ENCODE results near the gene RHOG. TPM values are rescaled to one million over a fixed set of nuclear protein-coding genes. Genes with fewer than 3 reads are reported as not detected.
"Not testable (repeated sequence)": the region's sequence is repeated elsewhere in the genome, so short reads cannot be mapped to it uniquely, and the experiment has no call there.

RHOG gene
- total RNA-seq, 2 donors from 2014 or later = 31.1 to 33.3 TPM

DNA sequence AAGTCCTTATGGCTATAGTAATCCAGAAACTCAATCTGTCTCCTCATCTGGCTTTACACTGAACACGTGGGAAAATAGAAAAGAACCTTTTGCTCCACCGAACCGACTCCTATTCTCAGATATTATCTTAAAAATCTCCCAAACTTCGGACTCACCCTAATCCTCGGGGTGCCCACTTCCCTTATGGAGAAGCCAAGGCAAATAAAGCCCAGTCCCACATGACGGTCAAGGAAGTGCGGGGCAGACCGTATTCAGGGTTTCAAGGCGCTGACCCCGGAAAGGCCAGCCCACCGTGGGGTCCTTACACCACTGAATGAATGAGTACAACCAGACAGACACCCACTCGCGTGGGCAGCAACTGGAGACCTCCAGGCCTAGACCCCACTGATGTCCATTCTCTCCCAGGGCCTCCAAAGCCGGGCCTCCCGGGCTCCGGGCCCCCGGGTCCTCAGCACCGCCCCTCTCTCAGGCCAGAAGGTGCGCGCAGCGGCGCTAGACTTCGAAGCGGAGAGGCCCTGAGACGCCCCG lies 43.9 kb downstream of the RHOG start:
- intact Hi-C loops (cut with DNase I) = no loop called here
- peak; percentile 40 to 60 for ATAC-seq

DNA sequence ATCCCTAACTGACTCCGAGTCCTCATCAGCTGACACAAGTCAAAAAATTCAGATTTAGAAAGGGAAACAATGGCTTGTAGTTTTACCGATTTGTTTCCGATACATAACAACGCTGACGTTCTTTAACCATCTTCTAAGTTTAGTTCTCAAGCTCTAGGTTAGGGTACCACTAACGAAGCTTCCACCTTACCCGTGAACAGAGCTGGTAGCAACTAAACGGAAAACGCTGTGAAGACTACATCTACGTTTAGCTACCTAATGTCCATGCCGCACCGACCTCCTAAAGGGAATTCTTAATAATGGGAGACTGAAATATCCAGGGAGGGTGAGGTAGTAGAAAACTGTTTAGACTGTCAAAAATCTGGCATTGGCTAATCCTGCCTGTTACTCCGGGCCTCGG lies 44.4 kb downstream of the RHOG start:
- ATAC-seq = no peak
- intact Hi-C loops (cut with DNase I) = no loop called here
- DNase-seq = no peak

More for the DNA sequence above, 43.9 kb downstream of the RHOG start:
- no peak for DNase-seq

DNA sequence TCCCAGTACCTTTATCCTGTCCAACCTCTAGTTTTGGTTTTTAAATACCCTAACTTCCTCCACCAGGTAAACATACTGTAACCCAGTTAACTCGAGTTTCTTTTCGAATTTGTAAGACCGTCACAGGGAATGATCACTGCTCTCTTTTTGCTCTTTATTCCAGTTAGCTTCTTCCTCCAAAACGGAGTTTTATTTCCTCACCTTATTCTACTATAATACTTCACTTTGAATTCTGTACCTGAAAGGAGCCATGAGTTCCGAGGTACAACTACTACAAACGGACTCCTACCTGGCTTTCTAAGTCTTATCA lies 44.8 kb downstream of the RHOG start:
- intact Hi-C loops (cut with DNase I) = no loop called here
- no peak for DNase-seq

DNA sequence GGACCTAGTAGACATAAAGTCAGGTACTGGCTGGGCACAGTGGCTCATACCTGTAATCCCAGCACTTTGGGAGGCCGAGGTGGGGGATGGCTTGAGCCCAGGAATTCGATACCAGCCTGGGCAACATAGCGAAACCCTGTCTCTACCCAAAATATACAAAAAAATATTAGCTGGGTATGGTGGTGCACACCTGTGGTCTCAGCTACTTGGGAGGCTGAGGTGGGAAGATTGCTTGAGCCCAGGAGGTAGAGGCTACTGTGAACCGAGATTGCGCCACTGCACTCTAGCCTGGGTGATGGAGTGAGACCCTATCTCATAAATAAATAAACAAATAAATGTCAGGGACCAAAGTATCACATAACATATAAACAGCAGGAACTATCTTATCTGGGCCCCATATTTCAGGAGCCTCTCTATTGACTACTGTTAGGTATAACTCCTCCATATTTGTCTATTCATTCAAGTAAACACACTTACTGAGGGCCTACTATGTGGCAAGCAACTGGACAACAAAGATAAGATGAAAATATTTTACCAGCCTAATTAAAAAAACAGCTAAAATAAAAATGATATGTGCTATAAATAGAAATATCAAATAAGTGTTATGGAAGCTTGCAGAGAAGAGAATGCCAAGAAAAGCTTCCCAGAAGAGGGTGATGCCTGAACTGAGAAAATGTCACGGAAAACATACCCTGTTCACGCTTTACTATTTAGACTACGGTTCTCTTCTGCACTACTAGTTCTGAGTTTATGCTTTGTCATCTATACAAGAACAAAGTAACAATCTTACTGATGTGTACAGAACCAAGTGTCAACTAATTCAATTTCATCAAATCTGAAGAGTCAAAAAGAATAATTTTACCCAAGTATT lies 45.4 kb downstream of the RHOG start:
- ATAC-seq = no peak
- DNase-seq = no peak
- intact Hi-C loops (cut with DNase I) = no loop called here

More for the DNA sequence above, 44.8 kb downstream of the RHOG start:
- no peak for ATAC-seq

DNA sequence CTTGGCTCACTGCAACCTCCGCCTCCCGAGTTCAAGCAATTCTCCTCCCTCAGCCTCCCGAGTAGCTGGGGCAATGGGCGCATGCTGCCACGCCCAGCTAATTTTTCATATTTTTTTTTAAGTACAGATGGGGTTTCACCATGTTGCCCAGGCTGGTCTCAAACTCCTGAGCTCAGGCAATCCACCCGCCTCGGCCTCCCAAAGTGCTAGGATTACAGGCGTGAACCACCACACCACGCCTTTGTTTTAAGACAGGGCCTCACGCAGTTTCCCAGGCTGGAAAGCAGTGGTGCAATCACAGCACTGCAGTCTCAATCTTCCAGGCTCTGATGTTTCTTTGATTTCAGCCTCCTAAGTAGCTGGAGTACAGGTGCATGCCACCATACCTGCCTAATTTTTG lies 46.4 kb downstream of the RHOG start:
- ATAC-seq; intact Hi-C loops (cut with DNase I); DNase-seq: not testable (repeated sequence)

DNA sequence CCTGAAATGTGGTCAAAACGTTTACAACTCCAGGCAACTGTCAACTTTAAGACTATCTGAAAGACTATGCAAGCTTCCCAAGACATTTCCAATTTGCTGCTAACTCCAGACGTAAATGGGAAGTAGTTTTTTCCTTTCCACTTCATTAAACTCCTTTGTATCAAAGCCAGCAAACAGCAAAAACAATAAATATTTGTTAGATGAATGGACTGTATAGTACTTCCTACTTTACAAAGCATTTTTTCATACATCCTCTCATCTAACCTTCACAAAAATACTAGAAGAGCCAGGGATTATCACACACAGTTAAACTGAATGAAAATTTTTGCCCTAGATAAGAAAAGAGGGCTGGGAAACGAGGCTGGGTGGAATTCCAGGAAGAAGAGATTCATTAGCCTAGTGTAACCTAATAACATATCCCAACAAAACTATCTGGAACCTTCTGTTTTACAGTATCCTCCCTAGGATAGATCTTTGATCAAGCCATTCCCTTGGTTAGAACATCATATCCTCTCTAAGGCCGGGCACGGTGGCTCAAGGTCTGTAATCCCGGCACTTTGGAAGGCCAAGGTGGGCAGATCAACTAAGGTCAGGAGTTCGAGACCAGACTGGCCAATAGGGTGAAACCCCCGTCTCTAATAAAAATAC lies 53.9 kb downstream of the RHOG start:
- DNase-seq (no peak), ATAC-seq (peak in 1 of 2 donors; percentile 19)
- intact Hi-C loops (cut with DNase I) = no loop called here

DNA sequence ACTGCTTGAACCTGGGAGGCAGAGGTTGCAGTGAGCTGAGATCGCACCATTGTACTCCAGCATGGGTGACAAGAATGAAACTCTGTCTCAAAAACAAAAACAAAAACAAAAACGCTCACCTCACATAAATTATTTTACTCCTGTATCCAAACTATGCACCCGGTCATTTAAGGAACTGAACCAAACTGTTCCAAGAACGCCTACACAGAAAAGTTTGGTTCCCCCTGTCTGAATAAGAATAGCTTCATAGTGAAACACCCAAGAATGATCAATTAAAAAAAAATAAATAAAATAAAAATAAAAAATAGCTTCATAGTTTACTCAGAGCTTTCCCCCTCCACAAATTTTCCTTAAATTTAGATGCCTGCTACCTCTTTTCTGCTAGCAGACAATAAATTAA lies 57.1 kb downstream of the RHOG start:
- ATAC-seq = no peak
- DNase-seq = no peak
- intact Hi-C loops (cut with DNase I) = no loop called here

DNA sequence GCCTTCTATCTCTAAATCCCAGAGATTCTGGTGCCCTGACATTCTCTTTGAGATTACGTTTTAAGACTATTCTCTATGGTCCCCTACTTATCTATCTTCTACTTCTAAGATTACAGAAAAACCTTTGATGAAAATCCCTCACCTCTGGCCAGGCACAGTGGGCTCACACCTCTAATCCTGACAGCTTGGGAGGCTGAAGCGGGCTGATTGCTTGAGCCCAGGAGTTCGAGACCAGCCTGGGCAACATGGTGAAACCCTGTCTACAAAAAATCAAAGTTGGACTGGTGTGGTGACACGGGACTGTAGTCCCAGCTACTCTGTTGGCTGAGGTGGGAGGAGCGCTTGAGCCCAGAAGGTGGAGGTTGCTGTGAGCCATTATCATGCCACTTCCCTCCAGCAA lies 57.8 kb downstream of the RHOG start:
- intact Hi-C loops (cut with DNase I) = no loop called here
- DNase-seq (no peak), ATAC-seq (no peak)

DNA sequence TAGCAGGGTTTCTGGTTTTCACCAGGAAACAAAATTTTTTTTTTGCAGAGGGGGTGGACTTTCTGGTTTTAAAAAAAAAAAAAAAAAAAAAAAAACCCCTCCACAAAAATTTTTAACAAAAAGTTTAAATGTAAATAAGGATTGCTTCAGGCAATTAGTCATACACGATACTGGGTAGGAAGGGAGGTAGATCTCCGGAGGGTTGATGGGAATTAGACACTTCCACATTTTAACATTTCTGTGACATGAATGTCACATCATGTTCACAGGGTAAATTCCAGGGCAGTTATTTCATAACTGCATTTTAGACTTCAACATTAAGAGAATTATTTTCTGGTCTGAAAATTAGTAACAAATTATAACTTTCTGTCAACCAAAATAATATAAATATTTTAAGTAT lies 59.3 kb downstream of the RHOG start:
- DNase-seq (no peak), ATAC-seq (peak in 1 of 2 donors; percentile 58)

More for the DNA sequence above, 59.3 kb downstream of the RHOG start:
- intact Hi-C loops (cut with DNase I) = no loop called here

Other genes starting within 250 kb of the RHOG start
- 1 to 10 TPM in 1 of 2 donors, under 1 TPM in 1; 0.21 to 1.4 TPM for gene ART5, start 199.0 kb downstream of the RHOG start, total RNA-seq
- not detected for gene ART1, start 195.8 kb downstream of the RHOG start, total RNA-seq
- gene CHRNA10, start 169.6 kb downstream of the RHOG start, total RNA-seq = under 1 TPM; 0.27 to 0.58 TPM
- gene NUP98, start 43.4 kb downstream of the RHOG start, total RNA-seq = 10 to 100 TPM; 38.0 to 59.7 TPM
- gene PGAP2, start 32.4 kb downstream of the RHOG start, total RNA-seq = 10 to 100 TPM; 10.9 to 15.3 TPM
- 10 to 100 TPM; 21.4 to 25.8 TPM for gene STIM1, start 14.7 kb upstream of the RHOG start, total RNA-seq